ENCODE results near the gene CES1.
A peak's percentile ranks its signal among the peaks of the same experiment; 100 is the strongest.
"Not testable (repeated sequence)": the region's sequence is repeated elsewhere in the genome, so short reads cannot be mapped to it uniquely, and the experiment has no call there.

Gene CES1

DNA sequence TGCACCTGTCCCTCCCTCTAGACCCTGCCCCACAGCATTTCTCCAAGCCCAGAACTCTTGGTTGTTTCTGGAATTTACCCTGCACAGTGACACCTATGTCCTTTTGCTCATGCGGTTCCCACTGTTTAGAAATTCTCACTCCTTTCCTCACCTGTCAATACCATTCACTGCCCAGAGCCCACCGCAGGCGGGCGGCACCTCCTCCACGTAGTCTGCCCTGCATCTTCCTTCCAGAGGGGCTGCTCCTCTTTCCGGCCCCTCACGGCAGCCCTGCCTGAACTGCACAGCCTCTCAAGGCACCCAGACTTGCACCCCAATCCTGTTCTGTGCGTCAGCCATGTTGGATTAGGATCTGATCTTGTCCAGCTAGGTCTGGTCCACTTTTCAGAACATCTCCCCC is 51.4 kb downstream of the CES1 start:
- not testable (repeated sequence) for DNase-seq (ENCODE audit: low read depth in 2 of 2); H3K4me3 ChIP-seq (replicated peaks in 1 of 2; ENCODE audit: low read depth in 2 of 2, low read length in 2 of 2)

DNA sequence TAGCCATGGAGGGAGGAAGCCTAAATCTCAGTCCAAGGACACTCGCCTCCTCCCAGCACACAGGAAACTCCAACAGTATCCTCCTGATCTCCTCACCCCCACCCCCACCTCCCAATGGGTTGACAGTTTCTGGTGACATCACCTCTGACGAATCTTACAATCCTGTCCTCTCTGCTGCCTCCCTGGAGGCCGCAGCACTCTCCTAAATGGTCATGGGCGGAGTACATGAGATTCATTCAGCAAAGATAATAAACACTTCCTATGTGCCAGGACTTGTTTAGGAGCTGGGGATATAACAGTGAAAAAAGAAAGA is 52.8 kb downstream of the CES1 start:
- H3K4me3 ChIP-seq (replicated peaks in 1 of 2; ENCODE audit: low read depth in 2 of 2, low read length in 2 of 2); DNase-seq (ENCODE audit: low read depth in 2 of 2): not testable (repeated sequence)

DNA sequence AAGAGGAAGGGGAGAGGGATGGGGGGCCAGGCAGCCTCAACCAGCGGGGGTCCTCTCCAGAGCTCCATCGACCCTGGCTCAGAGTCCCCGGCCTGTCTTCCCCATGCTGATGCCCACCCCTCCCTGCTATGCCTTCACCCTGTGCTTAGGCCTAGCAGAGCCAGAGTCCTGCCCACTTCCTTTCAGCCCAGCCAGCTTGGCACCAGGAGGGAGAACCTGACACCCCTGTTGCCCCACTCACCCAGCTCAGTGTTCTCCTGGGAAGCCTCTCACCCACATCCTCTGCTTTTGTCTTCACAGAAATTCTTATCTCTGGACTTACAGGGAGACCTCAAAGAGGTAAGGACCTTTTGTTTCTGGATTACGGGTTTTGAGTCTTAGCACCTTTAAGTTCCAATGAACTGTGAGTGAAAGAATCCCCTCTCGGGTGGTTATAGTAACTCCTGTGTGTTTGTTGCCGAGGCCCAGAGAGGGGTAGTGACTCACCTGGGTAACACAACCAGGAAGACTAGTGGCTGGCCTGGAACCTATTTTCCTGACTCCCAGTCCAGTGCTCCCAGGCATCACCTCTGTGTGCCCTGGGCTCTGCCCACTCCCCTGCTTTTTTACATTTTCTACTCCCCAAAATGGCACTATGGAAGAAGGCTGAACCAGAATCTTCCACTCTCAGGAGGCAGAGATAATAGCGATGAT is 53.3 kb downstream of the CES1 start:
- no peak for DNase-seq (ENCODE audit: low read depth in 2 of 2)
- H3K4me3 ChIP-seq (replicated peaks in 1 of 2; ENCODE audit: low read depth in 2 of 2, low read length in 2 of 2) = no peak overlapping the region
- TF ChIP-seq, protein P1, sequence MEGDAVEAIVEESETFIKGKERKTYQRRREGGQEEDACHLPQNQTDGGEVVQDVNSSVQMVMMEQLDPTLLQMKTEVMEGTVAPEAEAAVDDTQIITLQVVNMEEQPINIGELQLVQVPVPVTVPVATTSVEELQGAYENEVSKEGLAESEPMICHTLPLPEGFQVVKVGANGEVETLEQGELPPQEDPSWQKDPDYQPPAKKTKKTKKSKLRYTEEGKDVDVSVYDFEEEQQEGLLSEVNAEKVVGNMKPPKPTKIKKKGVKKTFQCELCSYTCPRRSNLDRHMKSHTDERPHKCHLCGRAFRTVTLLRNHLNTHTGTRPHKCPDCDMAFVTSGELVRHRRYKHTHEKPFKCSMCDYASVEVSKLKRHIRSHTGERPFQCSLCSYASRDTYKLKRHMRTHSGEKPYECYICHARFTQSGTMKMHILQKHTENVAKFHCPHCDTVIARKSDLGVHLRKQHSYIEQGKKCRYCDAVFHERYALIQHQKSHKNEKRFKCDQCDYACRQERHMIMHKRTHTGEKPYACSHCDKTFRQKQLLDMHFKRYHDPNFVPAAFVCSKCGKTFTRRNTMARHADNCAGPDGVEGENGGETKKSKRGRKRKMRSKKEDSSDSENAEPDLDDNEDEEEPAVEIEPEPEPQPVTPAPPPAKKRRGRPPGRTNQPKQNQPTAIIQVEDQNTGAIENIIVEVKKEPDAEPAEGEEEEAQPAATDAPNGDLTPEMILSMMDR (IDR thresholded peaks at IDR 0.05; ENCODE audit: low read depth, low read length) = no peak

DNA sequence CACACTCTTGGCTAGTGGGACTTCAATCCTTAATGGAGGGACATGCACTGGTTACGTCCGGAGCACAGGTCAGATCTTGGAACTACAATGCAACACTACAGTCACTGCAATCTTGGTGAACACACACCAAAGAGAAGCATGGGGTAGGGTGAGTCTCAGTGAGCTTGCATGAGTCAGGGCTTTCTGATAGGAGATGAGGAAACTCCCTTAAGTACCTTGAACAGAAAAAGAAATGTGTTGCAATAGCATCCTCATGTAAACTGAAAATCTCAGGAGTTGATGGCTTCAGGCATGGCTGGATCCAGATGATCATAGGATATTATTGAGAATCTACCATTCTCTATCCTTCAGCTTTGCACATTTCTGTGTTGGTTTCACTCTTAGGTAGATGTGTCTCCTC is 54.1 kb downstream of the CES1 start:
- TF ChIP-seq, protein P1 (IDR thresholded peaks at IDR 0.05; ENCODE audit: low read depth, low read length) = no peak
- H3K4me3 ChIP-seq (replicated peaks in 1 of 2; ENCODE audit: low read depth in 2 of 2, low read length in 2 of 2) = no peak overlapping the region
- no peak for DNase-seq (ENCODE audit: low read depth in 2 of 2)

DNA sequence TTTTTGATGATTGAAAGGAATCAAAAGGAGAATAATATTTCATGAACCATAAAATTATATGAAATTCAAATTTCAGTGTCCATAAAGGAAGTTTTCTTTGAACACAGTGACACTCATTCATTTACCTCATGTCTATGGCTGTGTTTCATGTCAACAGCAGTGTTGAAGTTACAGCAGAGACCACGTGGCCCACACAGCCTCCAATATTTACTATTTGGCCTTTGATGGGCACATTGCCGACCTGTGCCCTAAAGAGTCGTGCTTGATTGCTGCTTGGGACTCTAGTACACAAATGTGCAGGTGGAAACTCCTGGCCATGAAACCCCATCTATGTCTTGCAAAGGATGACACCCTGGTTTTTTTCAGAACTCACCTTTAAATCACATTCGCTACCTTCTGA is 57.0 kb downstream of the CES1 start:
- no peak overlapping the region for H3K4me3 ChIP-seq (replicated peaks in 1 of 2; ENCODE audit: low read depth in 2 of 2, low read length in 2 of 2)
- TF ChIP-seq, protein P1 (IDR thresholded peaks at IDR 0.05; ENCODE audit: low read depth, low read length) = no peak
- DNase-seq (ENCODE audit: low read depth in 2 of 2) = no peak

DNA sequence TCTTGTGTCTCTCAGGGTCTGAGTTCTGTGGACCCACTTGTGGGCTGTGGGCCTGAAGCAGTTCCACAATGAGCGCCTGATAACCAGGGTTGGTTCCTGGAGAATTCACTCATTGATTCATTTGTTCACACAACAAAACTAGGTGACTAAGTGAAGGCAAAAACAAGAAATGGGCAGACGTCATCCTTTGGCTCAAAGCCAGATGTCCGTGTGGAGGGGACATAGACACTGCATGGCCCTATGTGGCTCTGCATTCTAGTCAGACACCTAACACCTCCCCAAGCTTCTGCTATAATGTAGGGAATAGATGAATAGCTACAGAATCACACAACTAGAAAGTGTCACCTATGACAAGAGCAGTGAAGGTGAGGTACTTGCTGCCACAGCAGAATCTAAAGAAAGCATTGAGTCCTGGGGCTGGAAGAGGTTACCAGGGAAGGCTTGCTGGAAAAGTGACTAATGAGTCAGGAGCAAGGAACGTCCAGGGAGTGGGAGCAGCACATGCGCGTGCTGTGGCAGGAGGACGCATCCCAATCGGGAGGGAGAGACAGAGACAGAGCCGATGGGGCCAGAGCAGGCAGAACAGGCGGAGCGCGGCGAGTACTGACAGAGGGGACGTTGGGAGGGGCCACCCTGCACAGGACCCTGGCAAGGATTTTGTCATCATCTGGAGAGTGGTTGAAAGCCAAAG is 58.9 kb downstream of the CES1 start:
- DNase-seq (ENCODE audit: low read depth in 2 of 2) = peak in 1 of 2 donors; percentile 6
- TF ChIP-seq, protein P1 (IDR thresholded peaks at IDR 0.05; ENCODE audit: low read depth, low read length) = no peak
- no peak overlapping the region for H3K4me3 ChIP-seq (replicated peaks in 1 of 2; ENCODE audit: low read depth in 2 of 2, low read length in 2 of 2)

DNA sequence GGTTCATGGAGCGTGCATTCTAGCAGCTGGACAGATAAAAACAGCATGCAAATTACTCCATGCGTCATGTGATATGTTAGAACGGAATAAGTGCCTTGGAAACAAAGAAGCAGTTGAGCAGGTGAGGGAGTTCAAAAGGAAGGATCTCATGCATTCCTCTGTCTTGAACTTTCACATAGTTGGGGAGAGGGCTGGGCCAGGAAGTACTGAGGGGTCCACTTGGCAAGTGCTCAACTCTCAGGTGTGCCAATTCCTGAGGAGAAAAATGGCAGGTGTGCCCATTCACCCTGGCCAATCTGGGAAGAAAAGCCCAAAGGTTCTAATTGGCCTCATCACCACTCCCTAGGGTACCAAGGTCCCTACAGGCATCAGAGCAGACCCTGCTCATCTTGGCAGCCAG is 67.7 kb downstream of the CES1 start:
- H3K4me3 ChIP-seq (replicated peaks in 1 of 2; ENCODE audit: low read depth in 2 of 2, low read length in 2 of 2) = no peak overlapping the region
- no peak for DNase-seq (ENCODE audit: low read depth in 2 of 2)
- TF ChIP-seq, protein P1 (IDR thresholded peaks at IDR 0.05; ENCODE audit: low read depth, low read length) = no peak
